HG03097 (cell line): Measurements from ENCODE around the gene SMG9.
"Not testable (repeated sequence)": the region's sequence is repeated elsewhere in the genome, so short reads cannot be mapped to it uniquely, and the experiment has no call there.

Experiments
- ATAC-seq: cut with Tn5 transposase; IDR thresholded peaks from one replicate; pipeline ENCODE4 v1.9.1; 2021; ENCODE audit not compliant: unreplicated experiment, low FRiP score

Gene SMG9

GRCh38 chr19:43780706-43781525, 26.2 kb upstream of the SMG9 start, which contains the start of gene KCNN4:
TSS of gene KCNN4 (minus strand) at chr19:43780973. CDS start at chr19:43780861, 112 bp downstream.
- no peak for ATAC-seq

- ATAC-seq = no peak
Measured at GRCh38 chr19:43779820-43780219, 25.1 kb upstream of the SMG9 start.

- no peak for ATAC-seq
Measured at GRCh38 chr19:43779147-43779819, 24.5 kb upstream of the SMG9 start.

GRCh38 chr19:43778651-43779050, 23.9 kb upstream of the SMG9 start:
- no peak for ATAC-seq

GRCh38 chr19:43777163-43777695, 22.5 kb upstream of the SMG9 start:
- ATAC-seq = no peak

GRCh38 chr19:43776286-43776685, 21.5 kb upstream of the SMG9 start:
- ATAC-seq = no peak

- ATAC-seq = no peak
Measured at GRCh38 chr19:43775299-43775890, 20.6 kb upstream of the SMG9 start.

GRCh38 chr19:43774940-43775258, 20.1 kb upstream of the SMG9 start:
- not testable (repeated sequence) for ATAC-seq

GRCh38 chr19:43774103-43774939, 19.6 kb upstream of the SMG9 start:
- no peak for ATAC-seq

- ATAC-seq = no peak
Measured at GRCh38 chr19:43773725-43774102, 19.0 kb upstream of the SMG9 start.

- no peak for ATAC-seq
Measured at GRCh38 chr19:43769256-43769655, 14.5 kb upstream of the SMG9 start.

GRCh38 chr19:43768273-43769050, 13.7 kb upstream of the SMG9 start:
- no peak for ATAC-seq

GRCh38 chr19:43767818-43768217, 13.1 kb upstream of the SMG9 start:
- ATAC-seq = no peak

- ATAC-seq = no peak
Measured at GRCh38 chr19:43767316-43767715, 12.6 kb upstream of the SMG9 start.

- ATAC-seq = no peak
Measured at GRCh38 chr19:43766755-43767043, 11.9 kb upstream of the SMG9 start.

GRCh38 chr19:43765109-43765876, 10.5 kb upstream of the SMG9 start:
- ATAC-seq = peak; percentile 70

- not testable (repeated sequence) for ATAC-seq
Measured at GRCh38 chr19:43764684-43765083, 9.9 kb upstream of the SMG9 start.

- ATAC-seq = no peak
Measured at GRCh38 chr19:43763473-43763939, 8.7 kb upstream of the SMG9 start.

- no peak for ATAC-seq
Measured at GRCh38 chr19:43762814-43763213, 8.1 kb upstream of the SMG9 start.
